AG04449 (cell line): Measurements from ENCODE around the gene LSP1.

Experiments used
- CTCF ChIA-PET: fragments of 350-600 bp; formaldehyde crosslinking; extraction: SDS; loops from one replicate; lab custom pipeline; 2021; ENCODE audit warnings: antibody characterized with exemption; lab: Yijun Ruan, JAX
- POLR2A ChIA-PET: fragments of 400-600, 350-600 bp; formaldehyde crosslinking; extraction: SDS; loops from one replicate; lab custom pipeline; 2020; ENCODE audit warnings: antibody characterized with exemption, inconsistent platforms; lab: Yijun Ruan, JAX
- DNase-seq: peaks from one replicate; pipeline ENCODE4 v3.0.0-alpha.2; 2010; ENCODE audit warnings: low read depth, low spot score
- H3K4me3 ChIP-seq: 2 replicates; pipeline ENCODE4 v1.5.1; 2011; ENCODE audit warnings: low read depth, mild to moderate bottlenecking, control low read depth, low read length
- TF ChIP-seq, protein P1 (sequence below): IDR thresholded peaks from one replicate; pipeline ENCODE4 v1.5.1; 2011; ENCODE audit warnings: mild to moderate bottlenecking, moderate library complexity, low read length, control low read depth, inconsistent platforms; ENCODE audit not compliant: insufficient read depth; ENCODE audit errors: missing control alignments

The LSP1 gene

DNA sequence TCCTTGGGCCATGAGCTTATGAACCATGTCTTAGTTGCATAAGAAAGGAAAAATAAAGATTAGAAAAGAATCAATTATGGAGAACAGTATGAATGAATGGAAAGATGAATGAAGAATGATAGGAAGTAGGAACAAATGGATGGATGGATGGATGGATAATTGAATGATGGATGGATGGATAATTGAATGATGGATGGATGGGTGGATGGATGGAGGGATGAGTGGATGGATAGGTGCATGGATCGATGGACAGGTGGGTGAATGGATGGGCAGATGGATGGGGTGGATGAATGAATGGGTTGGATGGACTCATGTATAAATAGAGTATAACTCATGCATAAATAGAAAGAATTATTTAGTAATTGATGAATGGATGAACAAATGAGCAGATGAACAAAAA is 7.2 kb downstream of the LSP1 start:
- POLR2A ChIA-PET = no interaction called here
- CTCF ChIA-PET = interaction anchor here (5.5 kb wide), 1 partner anchor 166 kb away, joined by 24 read pairs; no protein-coding TSS in a partner anchor
- H3K4me3 ChIP-seq = no peak overlapping the region
- TF ChIP-seq, protein P1, sequence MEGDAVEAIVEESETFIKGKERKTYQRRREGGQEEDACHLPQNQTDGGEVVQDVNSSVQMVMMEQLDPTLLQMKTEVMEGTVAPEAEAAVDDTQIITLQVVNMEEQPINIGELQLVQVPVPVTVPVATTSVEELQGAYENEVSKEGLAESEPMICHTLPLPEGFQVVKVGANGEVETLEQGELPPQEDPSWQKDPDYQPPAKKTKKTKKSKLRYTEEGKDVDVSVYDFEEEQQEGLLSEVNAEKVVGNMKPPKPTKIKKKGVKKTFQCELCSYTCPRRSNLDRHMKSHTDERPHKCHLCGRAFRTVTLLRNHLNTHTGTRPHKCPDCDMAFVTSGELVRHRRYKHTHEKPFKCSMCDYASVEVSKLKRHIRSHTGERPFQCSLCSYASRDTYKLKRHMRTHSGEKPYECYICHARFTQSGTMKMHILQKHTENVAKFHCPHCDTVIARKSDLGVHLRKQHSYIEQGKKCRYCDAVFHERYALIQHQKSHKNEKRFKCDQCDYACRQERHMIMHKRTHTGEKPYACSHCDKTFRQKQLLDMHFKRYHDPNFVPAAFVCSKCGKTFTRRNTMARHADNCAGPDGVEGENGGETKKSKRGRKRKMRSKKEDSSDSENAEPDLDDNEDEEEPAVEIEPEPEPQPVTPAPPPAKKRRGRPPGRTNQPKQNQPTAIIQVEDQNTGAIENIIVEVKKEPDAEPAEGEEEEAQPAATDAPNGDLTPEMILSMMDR = no peak
- DNase-seq = no peak

DNA sequence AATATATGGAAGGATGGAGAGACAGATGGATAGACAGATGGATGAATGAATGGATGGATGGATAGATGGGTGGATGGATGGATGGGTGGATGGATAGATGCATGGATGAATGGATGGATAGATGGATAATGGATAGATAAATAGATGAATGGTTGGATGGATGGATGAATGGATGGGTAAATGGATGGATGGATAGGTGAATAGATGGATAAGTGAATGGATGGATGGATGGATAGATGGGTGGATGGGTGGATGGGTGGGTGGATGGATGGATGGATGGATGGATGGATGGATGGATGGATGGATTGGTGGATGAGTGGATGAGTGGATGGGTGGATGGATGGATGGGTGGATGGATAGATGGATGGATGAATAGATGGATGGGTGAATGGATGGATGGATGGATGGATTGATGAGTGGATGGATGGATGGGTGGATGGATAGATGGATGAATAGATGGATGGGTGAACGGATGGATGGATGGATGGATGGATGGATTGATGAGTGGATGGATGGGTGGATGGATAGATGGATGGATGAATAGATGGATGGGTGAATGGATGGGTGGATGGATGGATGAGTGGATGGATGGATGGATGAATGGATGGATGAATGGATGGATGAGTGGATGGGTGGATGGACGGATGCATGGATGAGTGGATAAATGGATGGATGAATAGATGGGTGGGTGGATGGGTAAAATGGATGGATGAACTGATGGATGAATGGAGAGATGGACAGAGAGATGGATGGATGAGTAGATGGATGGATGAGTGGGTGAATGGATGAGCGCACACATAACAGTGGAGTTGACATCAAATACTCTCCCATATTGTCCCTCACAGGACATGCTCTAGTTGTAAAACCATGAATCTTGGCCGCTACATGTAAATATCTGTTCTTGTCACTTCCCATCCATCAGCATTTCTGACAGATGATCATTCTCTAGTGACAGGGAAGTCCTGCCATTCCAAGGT is 8.8 kb downstream of the LSP1 start:
- POLR2A ChIA-PET = no interaction called here
- TF ChIP-seq, protein P1 = no peak
- no peak overlapping the region for H3K4me3 ChIP-seq
- CTCF ChIA-PET = interaction anchor here (1.0 to 2.2 kb wide), 6 partner anchors 11 to 294 kb away, joined by 3 to 13 read pairs (median 6); no protein-coding TSS in a partner anchor
- DNase-seq = no peak

DNA sequence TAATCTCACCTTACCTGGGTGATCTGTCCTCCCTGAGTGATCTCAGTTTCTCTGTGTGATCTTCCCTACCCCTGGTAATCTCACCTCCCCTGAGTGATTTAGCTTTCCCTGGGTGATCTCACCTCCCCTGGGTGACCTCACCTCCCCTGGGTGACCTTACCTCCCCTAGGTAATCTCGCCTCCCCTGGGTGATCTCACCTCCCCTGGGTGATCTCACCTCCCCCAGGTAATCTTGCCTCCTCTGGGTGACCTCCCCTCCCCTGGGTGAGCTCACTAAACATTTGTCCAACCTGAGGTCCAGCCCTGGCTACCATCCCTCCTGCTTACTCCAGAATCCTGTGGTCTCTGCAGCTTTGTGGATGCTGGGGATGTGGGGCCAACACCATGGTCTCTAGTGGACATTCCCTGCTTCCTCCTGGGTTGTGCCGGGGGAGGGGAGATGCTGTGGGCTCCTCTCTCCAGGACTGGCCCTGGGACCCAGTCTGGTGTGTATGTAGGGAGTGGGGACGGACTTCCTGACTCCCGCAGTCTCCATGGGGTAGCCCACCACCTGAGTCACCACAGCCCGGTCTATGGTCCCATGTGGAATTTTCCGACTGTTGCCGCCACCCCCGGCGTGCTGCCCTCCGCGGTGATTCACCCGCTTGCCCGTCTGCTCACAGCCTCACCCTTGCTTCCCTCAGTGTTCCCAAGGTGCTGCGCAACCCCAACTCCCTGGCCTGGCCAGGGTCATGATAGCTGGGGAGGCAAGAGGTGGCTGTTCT is 9.9 kb downstream of the LSP1 start:
- CTCF ChIA-PET = interaction anchor here (1.0 to 2.2 kb wide), 7 partner anchors 12 to 293 kb away, joined by 3 to 13 read pairs (median 4); no protein-coding TSS in a partner anchor
- POLR2A ChIA-PET = no interaction called here
- no peak for DNase-seq
- TF ChIP-seq, protein P1 = no peak
- no peak overlapping the region for H3K4me3 ChIP-seq

DNA sequence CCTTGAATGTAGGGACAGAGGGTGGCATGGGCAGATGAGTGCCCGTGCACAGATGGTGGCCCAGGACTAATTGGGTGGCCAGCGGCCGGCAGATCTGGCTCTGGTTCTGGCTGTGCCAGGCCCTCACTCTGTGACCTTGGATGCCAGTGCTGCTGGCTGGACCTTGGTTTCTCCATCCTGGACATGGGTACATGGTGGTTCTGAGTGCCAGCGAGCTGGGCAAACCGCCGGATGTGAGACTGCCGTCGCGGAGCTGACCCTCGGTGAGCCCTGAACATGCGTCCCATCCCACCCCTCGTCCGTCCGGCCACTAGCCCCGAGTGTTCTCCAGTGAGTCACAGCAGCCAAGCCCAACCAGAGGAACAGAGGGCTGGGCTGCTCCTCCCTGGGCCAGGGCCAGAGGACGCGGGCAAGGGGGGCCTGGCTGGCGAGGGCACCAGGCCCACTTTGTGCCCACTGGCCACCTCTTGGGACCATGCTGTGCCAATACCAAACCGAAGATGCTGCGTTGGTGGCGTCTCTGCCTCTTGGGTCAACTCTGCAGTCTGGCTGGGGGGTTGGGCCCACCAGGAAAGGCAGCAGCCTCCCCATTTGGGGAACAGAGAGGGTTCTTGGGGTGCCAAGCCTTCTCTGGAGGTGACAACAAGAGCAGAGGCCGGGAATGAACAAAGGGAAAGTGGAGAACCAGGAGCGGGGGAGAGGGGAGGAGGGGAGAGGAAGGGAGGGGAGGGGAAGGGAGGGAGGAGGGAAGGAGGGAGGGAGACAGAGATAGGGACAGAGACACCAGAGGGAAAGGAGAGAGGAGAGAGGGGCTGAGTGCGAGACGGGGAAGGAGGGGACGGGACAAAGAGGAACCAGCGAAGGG is 10.7 kb downstream of the LSP1 start:
- H3K4me3 ChIP-seq = no peak overlapping the region
- POLR2A ChIA-PET = no interaction called here
- CTCF ChIA-PET = interaction anchor here (0.6 to 2.2 kb wide), 6 partner anchors 13 to 211 kb away, joined by 4 to 13 read pairs (median 6); no protein-coding TSS in a partner anchor
- TF ChIP-seq, protein P1 = no peak
- DNase-seq = peak; percentile 40

DNA sequence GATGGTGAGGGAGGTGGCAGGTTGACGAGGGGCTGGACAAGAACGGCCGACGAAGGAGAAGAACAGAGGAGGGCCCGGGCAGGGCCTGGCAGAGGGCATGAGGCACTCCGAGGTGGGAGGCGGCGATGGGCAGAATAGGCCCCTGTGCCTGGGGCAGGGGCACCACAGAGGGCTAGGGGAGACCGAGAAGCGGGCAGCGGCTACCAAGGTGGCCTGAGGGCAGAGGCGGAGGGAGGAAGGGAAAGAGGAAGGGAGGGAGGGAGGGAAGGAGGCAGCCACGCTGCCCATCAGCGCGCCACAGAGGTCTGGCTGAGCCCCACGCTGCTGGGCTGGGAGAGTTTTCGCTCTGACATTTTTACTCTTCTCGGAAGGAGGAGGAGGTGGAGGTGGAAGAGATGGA is 11.3 kb downstream of the LSP1 start:
- no peak overlapping the region for H3K4me3 ChIP-seq
- ChIA-PET POLR2A (no interaction called here), CTCF (interaction anchor here (0.6 kb wide), 1 partner anchor 117 kb away, joined by 4 read pairs; no protein-coding TSS in a partner anchor)
- TF ChIP-seq, protein P1 = no peak
- DNase-seq = no peak
